Fibroblast of lung (primary cell): ENCODE measurements around the gene LBH. TPM values are rescaled to one million over a fixed set of nuclear protein-coding genes. Genes with fewer than 3 reads are reported as not detected.

ENCODE experiments used
- DNase-seq, 2 donors: peaks; one replicate each; pipeline versions ENCODE4 v3.0.0 to v3.0.0-alpha.2; 2010; ENCODE audit warnings: low read depth in 2 of 2
- H2AFZ ChIP-seq: 2 replicates; pipeline ENCODE4 v1.5.1; 2012; ENCODE audit warnings: low read length, control low read depth, inconsistent platforms
- H3K27ac ChIP-seq: 2 replicates; pipeline ENCODE4 v1.5.1; 2011; ENCODE audit warnings: low read length, control low read depth; ENCODE audit not compliant: insufficient read depth
- H3K27me3 ChIP-seq: 2 replicates; pipeline ENCODE4 v1.5.1; 2011; ENCODE audit warnings: mild to moderate bottlenecking, low read length; ENCODE audit not compliant: control insufficient read depth, insufficient read depth
- H3K36me3 ChIP-seq: 2 replicates; pipeline ENCODE4 v1.5.1; 2011; ENCODE audit warnings: low read length; ENCODE audit not compliant: control insufficient read depth, insufficient read depth
- H3K4me1 ChIP-seq: 2 replicates; pipeline ENCODE4 v1.5.1; 2011; ENCODE audit warnings: low read length; ENCODE audit not compliant: control insufficient read depth, insufficient read depth; ENCODE audit errors: extremely low read depth
- H3K4me2 ChIP-seq: 2 replicates; pipeline ENCODE4 v1.5.1; 2011; ENCODE audit warnings: low read length, control low read depth; ENCODE audit not compliant: insufficient read depth; ENCODE audit errors: extremely low read depth
- H3K4me3 ChIP-seq, 4 experiments: fragments of 200-600 bp in 1 of 4; sonication (generic) in 1 of 4; replicated peaks in 1 of 4; 2 replicates each; pipeline ENCODE4 v1.5.1; 2011 to 2016; ENCODE audit warnings: low read length in 4 of 4, low read depth in 3 of 4, mild to moderate bottlenecking in 3 of 4, control low read depth in 2 of 4, inconsistent platforms in 1 of 4, mixed read lengths in 1 of 4; ENCODE audit not compliant: insufficient read depth in 1 of 4; ENCODE audit errors: control extremely low read depth in 1 of 4
- H3K79me2 ChIP-seq: 2 replicates; pipeline ENCODE4 v1.5.1; 2012; ENCODE audit warnings: mild to moderate bottlenecking, low read length, inconsistent platforms; ENCODE audit not compliant: control insufficient read depth, insufficient read depth
- H3K9ac ChIP-seq: 2 replicates; pipeline ENCODE4 v1.5.1; 2011; ENCODE audit warnings: mild to moderate bottlenecking, low read length, control low read depth; ENCODE audit not compliant: insufficient read depth
- H3K9me3 ChIP-seq: 2 replicates; pipeline ENCODE4 v1.5.1; 2012; ENCODE audit warnings: low read depth, low read length; ENCODE audit not compliant: control insufficient read depth, insufficient read depth
- H4K20me1 ChIP-seq: 2 replicates; pipeline ENCODE4 v1.5.1; 2011; ENCODE audit warnings: low read length; ENCODE audit not compliant: control insufficient read depth, insufficient read depth; ENCODE audit errors: extremely low read depth
- CTCF ChIP-seq, 2 donors: IDR thresholded peaks in 1 of 2; conservative IDR thresholded peaks in 1 of 2; 1 replicate in 1 of 2; 2 replicates in 1 of 2; pipeline ENCODE4 v1.5.1; 2011 to 2012; ENCODE audit warnings: low read length in 2 of 2, control low read depth in 1 of 2, inconsistent platforms in 1 of 2, low read depth in 1 of 2, mild to moderate bottlenecking in 1 of 2
- EZH2 ChIP-seq: IDR thresholded peaks from 2 replicates; pipeline ENCODE4 v1.5.1; 2012; ENCODE audit warnings: low read length, control low read depth, mild to moderate bottlenecking; ENCODE audit errors: missing control alignments
- polyA plus RNA-seq, 2 donors: library from polyadenylated mRNA; depleted of rRNA in 1 of 2; stranded (reverse) in 1 of 2; unstranded in 1 of 2; fragments of >200 nt; gene quantifications; 2 replicates each; pipeline ENCODE4 v1.2.1, GENCODE V29; 2011 to 2012; ENCODE audit warnings: missing spikeins in 1 of 2
- total RNA-seq: library from RNA; depleted of rRNA; stranded (reverse); fragments of >200 nt; gene quantifications from 2 replicates; pipeline ENCODE4 v1.2.1, GENCODE V29; 2014

The LBH gene
- total and polyA plus RNA-seq, 2 donors (not counting 1 experiment from before 2014, with no cell fraction given), result 604 to 926 TPM

GRCh38 chr2:30229596-30229995 is 1.7 kb upstream of the LBH start:
- no peaks in the 10 kb centered on the region for H4K20me1 ChIP-seq
- no peak overlapping the region for H3K9ac ChIP-seq
- DNase-seq, result no peak
- H3K36me3 ChIP-seq, result peaks cover 3% of the 10 kb centered on the region
- H3K4me3 ChIP-seq, result no peak overlapping the region
- no peak for TF ChIP-seq EZH2
- no peak for TF ChIP-seq CTCF (conservative IDR thresholded peaks at IDR 0.05 in 1 of 2, IDR thresholded peaks at IDR 0.05 in 1 of 2; ENCODE audit: low read depth in 1 of 2, low read length in 2 of 2)
- H3K79me2 ChIP-seq, result peaks cover 31% of the 10 kb centered on the region
- H3K9me3 ChIP-seq, result no peaks in the 10 kb centered on the region
- no peak overlapping the region for H2AFZ ChIP-seq
- H3K4me2 ChIP-seq, result no peak overlapping the region
- no peak overlapping the region for H3K27ac ChIP-seq
- H3K4me1 ChIP-seq, result peaks cover 17% of the 10 kb centered on the region
- no peaks in the 10 kb centered on the region for H3K27me3 ChIP-seq

GRCh38 chr2:30230497-30231211 is 680 bp upstream of the LBH start:
- no peaks in the 10 kb centered on the region for H3K9me3 ChIP-seq
- H2AFZ ChIP-seq, result peak overlapping the region; percentile 29
- H3K4me1 ChIP-seq, result peaks cover 17% of the 10 kb centered on the region
- peaks cover 13% of the 10 kb centered on the region for H3K36me3 ChIP-seq
- peak overlapping the region; percentile 94 for H3K4me2 ChIP-seq
- TF ChIP-seq CTCF (conservative IDR thresholded peaks at IDR 0.05 in 1 of 2, IDR thresholded peaks at IDR 0.05 in 1 of 2; ENCODE audit: low read depth in 1 of 2, low read length in 2 of 2) (peak in 1 of 2 donors; percentile 5), EZH2 (no peak)
- DNase-seq, result peak; percentile 38 to 68
- peaks cover 41% of the 10 kb centered on the region for H3K79me2 ChIP-seq
- H4K20me1 ChIP-seq, result no peaks in the 10 kb centered on the region
- peak overlapping the region; percentile 90 for H3K9ac ChIP-seq
- H3K27me3 ChIP-seq, result no peaks in the 10 kb centered on the region
- peak overlapping the region; percentile 63 to 95 (median 93) for H3K4me3 ChIP-seq
- peak overlapping the region; percentile 53 for H3K27ac ChIP-seq

GRCh38 chr2:30231996-30232800 is 864 bp downstream of the LBH start:
- Histone ChIP-seq H3K27me3 (no peaks in the 10 kb centered on the region), H3K9me3 (no peaks in the 10 kb centered on the region), H4K20me1 (no peaks in the 10 kb centered on the region), H3K4me3 (peak overlapping the region; percentile 50 to 95 (median 93)), H2AFZ (no peak overlapping the region), H3K4me2 (peak overlapping the region; percentile 81), H3K79me2 (peaks cover 56% of the 10 kb centered on the region), H3K4me1 (peaks cover 19% of the 10 kb centered on the region), H3K36me3 (peaks cover 24% of the 10 kb centered on the region), H3K27ac (peak overlapping the region; percentile 77), H3K9ac (peak overlapping the region; percentile 90)
- TF ChIP-seq EZH2, result no peak
- TF ChIP-seq CTCF (conservative IDR thresholded peaks at IDR 0.05 in 1 of 2, IDR thresholded peaks at IDR 0.05 in 1 of 2; ENCODE audit: low read depth in 1 of 2, low read length in 2 of 2), result no peak
- DNase-seq, result peak; percentile 31 to 63
